Colonic mucosa (tissue), 4 donors: ENCODE data around the gene MFAP4. TPM values are rescaled to one million over a fixed set of nuclear protein-coding genes. Genes with fewer than 3 reads are reported as not detected.

Experiments used
- DNase-seq: peaks from one replicate; pipeline ENCODE4 v3.0.0-alpha.2; 2020
- H3K27ac ChIP-seq: fragments of 200-600 bp; one replicate; pipeline ENCODE4 v1.8.0; 2021
- H3K27me3 ChIP-seq: fragments of 200-600 bp; one replicate; pipeline ENCODE4 v1.8.0; 2021
- H3K36me3 ChIP-seq: fragments of 200-600 bp; one replicate; pipeline ENCODE4 v1.8.0; 2021
- H3K4me1 ChIP-seq: fragments of 200-600 bp; one replicate; pipeline ENCODE4 v1.8.0; 2021; ENCODE audit warnings: mild to moderate bottlenecking
- H3K4me3 ChIP-seq: fragments of 200-600 bp; one replicate; pipeline ENCODE4 v1.8.0; 2021
- H3K9ac ChIP-seq, 2 donors: one replicate each; pipeline ENCODE4 v1.7.0; 2013; ENCODE audit warnings: control low read depth in 2 of 2, low read depth in 2 of 2, low read length in 2 of 2
- H3K9me3 ChIP-seq: fragments of 200-600 bp; one replicate; pipeline ENCODE4 v1.8.0; 2021
- CTCF ChIP-seq: fragments of 200-600 bp; IDR thresholded peaks from one replicate; pipeline ENCODE4 v1.8.0; 2022; ENCODE audit warnings: antibody characterized with exemption, mild to moderate bottlenecking
- intact Hi-C: fragments of 100-400 bp; cut with DNase I; formaldehyde crosslinking; loops from one replicate; pipeline ENCODE4 v1.14.1; 2022
- total RNA-seq, 2 donors: library from RNA; stranded (reverse); fragmentation: NEBNext Ultra II Directional in 1 of 2; extraction: Animal tissue kit (Norgen Biotek cat#: 25700) in 1 of 2; gene quantifications; one replicate each; pipeline ENCODE4 v1.2.1, GENCODE V29; 2021
- donor health status: healthy.
- donor health status: DM: no; HTN: no; CAD: no.
- donor health status: DM: no; HTN: no; CAD: no.

The MFAP4 gene
- total RNA-seq, 2 donors from 2014 or later: 22.2 to 56.0 TPM

GRCh38 chr17:19415806-19416775 lies 29.1 kb upstream of the MFAP4 start:
- Histone ChIP-seq H3K4me3 (no peak overlapping the region), H3K27ac (no peak overlapping the region), H3K27me3 (no peaks in the 10 kb centered on the region), H3K9me3 (no peaks in the 10 kb centered on the region), H3K9ac (no peak overlapping the region), H3K36me3 (no peaks in the 10 kb centered on the region), H3K4me1 (no peaks in the 10 kb centered on the region)
- intact Hi-C loops: no loop called here
- DNase-seq: no peak
- no peak for TF ChIP-seq CTCF

- H3K4me3 ChIP-seq: no peak overlapping the region
- TF ChIP-seq CTCF: no peak
- intact Hi-C loops: no loop called here
- H3K4me1 ChIP-seq: no peaks in the 10 kb centered on the region
- DNase-seq: no peak
- H3K9ac ChIP-seq: no peak overlapping the region
- H3K27me3 ChIP-seq: no peaks in the 10 kb centered on the region
- H3K9me3 ChIP-seq: no peaks in the 10 kb centered on the region
- H3K27ac ChIP-seq: no peak overlapping the region
- no peaks in the 10 kb centered on the region for H3K36me3 ChIP-seq
Measured at GRCh38 chr17:19415311-19415710, 28.3 kb upstream of the MFAP4 start.

GRCh38 chr17:19414396-19415280 lies 27.6 kb upstream of the MFAP4 start:
- no peak overlapping the region for H3K9ac ChIP-seq
- H3K4me3 ChIP-seq: no peak overlapping the region
- H3K36me3 ChIP-seq: no peaks in the 10 kb centered on the region
- H3K9me3 ChIP-seq: no peaks in the 10 kb centered on the region
- no peaks in the 10 kb centered on the region for H3K4me1 ChIP-seq
- intact Hi-C loops: no loop called here
- no peaks in the 10 kb centered on the region for H3K27me3 ChIP-seq
- no peak overlapping the region for H3K27ac ChIP-seq
- no peak for DNase-seq
- TF ChIP-seq CTCF: no peak

GRCh38 chr17:19413761-19414160 lies 26.8 kb upstream of the MFAP4 start:
- H3K36me3 ChIP-seq: no peaks in the 10 kb centered on the region
- intact Hi-C loops: no loop called here
- no peak for DNase-seq

More at GRCh38 chr17:19413761-19414160, 26.8 kb upstream of the MFAP4 start:
- Histone ChIP-seq H3K9ac (no peak overlapping the region), H3K9me3 (no peaks in the 10 kb centered on the region), H3K27ac (no peak overlapping the region), H3K4me1 (no peaks in the 10 kb centered on the region), H3K27me3 (no peaks in the 10 kb centered on the region), H3K4me3 (no peak overlapping the region)
- no peak for TF ChIP-seq CTCF
